CD4-positive, CD25-positive, alpha-beta regulatory T cell (primary cell): ENCODE results near the gene HUS1B. TPM values are rescaled to one million over a fixed set of nuclear protein-coding genes. Genes with fewer than 3 reads are reported as not detected.
"Not testable (repeated sequence)": the region's sequence is repeated elsewhere in the genome, so short reads cannot be mapped to it uniquely, and the experiment has no call there.

Experiments used
- ATAC-seq, 2 donors: fragments of 150-1000 bp; cut with Tn5 transposase; one replicate each; pipeline ENCODE4 v1.10.0; 2021; ENCODE audit warnings: low read depth in 2 of 2, moderate number of reproducible peaks in 2 of 2, moderate library complexity in 1 of 2
- DNase-seq, 3 donors: peaks; one replicate each; pipeline versions ENCODE4 v3.0.0 to v3.0.0-alpha.2; 2012 to 2022; ENCODE audit warnings: mixed read lengths in 1 of 3
- H3K27ac ChIP-seq: one replicate; pipeline ENCODE4 v1.7.0; 2013; ENCODE audit warnings: mild to moderate bottlenecking, low read length; ENCODE audit not compliant: insufficient read depth, poor library complexity, severe bottlenecking
- H3K27me3 ChIP-seq: one replicate; pipeline ENCODE4 v1.7.0; 2013; ENCODE audit warnings: low read length; ENCODE audit not compliant: control insufficient read depth, insufficient read depth
- H3K36me3 ChIP-seq: one replicate; pipeline ENCODE4 v1.7.0; 2013; ENCODE audit warnings: mild to moderate bottlenecking, low read length, moderate library complexity; ENCODE audit not compliant: control insufficient read depth, insufficient read depth
- H3K4me1 ChIP-seq: 2 replicates; pipeline ENCODE4 v1.7.0; 2013; ENCODE audit warnings: mild to moderate bottlenecking, low read length; ENCODE audit not compliant: insufficient read depth, control insufficient read depth, poor library complexity, severe bottlenecking
- H3K4me3 ChIP-seq: one replicate; pipeline ENCODE4 v1.7.0; 2013; ENCODE audit warnings: low read depth, mild to moderate bottlenecking, low read length, moderate library complexity
- H3K9me3 ChIP-seq, 2 experiments: 1 replicate in 1 of 2; 2 replicates in 1 of 2; pipeline ENCODE4 v1.7.0; 2013; ENCODE audit warnings: low read length in 2 of 2, mild to moderate bottlenecking in 1 of 2, moderate library complexity in 1 of 2; ENCODE audit not compliant: control insufficient read depth in 2 of 2
- H3K27ac Mint-ChIP-seq, 3 donors: one replicate each; pipeline ENCODE4 v1.8.0; 2020 to 2022; ENCODE audit warnings: mild to moderate bottlenecking in 3 of 3, mixed read lengths in 3 of 3, moderate library complexity in 2 of 3
- H3K27me3 Mint-ChIP-seq: one replicate; pipeline ENCODE4 v1.8.0; 2022; ENCODE audit warnings: mild to moderate bottlenecking, mixed read lengths
- H3K36me3 Mint-ChIP-seq: one replicate; pipeline ENCODE4 v1.8.0; 2020; ENCODE audit warnings: mixed read lengths
- H3K4me1 Mint-ChIP-seq, 4 donors: one replicate each; pipeline ENCODE4 v1.8.0; 2020 to 2022; ENCODE audit warnings: mixed read lengths in 4 of 4, mild to moderate bottlenecking in 1 of 4
- H3K4me3 Mint-ChIP-seq, 4 donors: one replicate each; pipeline ENCODE4 v1.8.0; 2020 to 2022; ENCODE audit warnings: mild to moderate bottlenecking in 4 of 4, mixed read lengths in 4 of 4, moderate library complexity in 3 of 4
- H3K9me3 Mint-ChIP-seq, 7 donors: one replicate each; pipeline ENCODE4 v1.8.0; 2020 to 2022; ENCODE audit warnings: mixed read lengths in 7 of 7, mild to moderate bottlenecking in 3 of 7, moderate library complexity in 2 of 7
- polyA plus RNA-seq, 4 donors: library from polyadenylated mRNA; unstranded; fragments of 300-500 nt; fragmentation: Illumina TruSeq; gene quantifications; one replicate each; pipeline ENCODE4 v1.2.3, GENCODE V29; 2021
- total RNA-seq: library from RNA; stranded (reverse); gene quantifications from one replicate; pipeline ENCODE4 v1.2.3, GENCODE V29; 2022

The HUS1B gene
- total and polyA plus RNA-seq, 5 donors from 2014 or later: 0.83 to 4.8 (median 2.2) TPM

GRCh38 chr6:677919-678318 lies 21.0 kb upstream of the HUS1B start:
- Mint-ChIP-seq H3K27ac (no peak overlapping the region), H3K9me3 (no peaks in the 10 kb centered on the region), H3K36me3 (peaks cover 12% of the 10 kb centered on the region), H3K4me3 (no peak overlapping the region), H3K27me3 (no peaks in the 10 kb centered on the region), H3K4me1 (peaks cover 22 to 49% (median 40%) of the 10 kb centered on the region in 4 donors)
- H3K27ac ChIP-seq: no peak overlapping the region
- H3K9me3 ChIP-seq: no peaks in the 10 kb centered on the region
- H3K4me3 ChIP-seq: no peak overlapping the region
- DNase-seq (no peak), ATAC-seq (no peak)
- peaks cover 8% of the 10 kb centered on the region for H3K4me1 ChIP-seq
- no peaks in the 10 kb centered on the region for H3K27me3 ChIP-seq
- peaks cover 3% of the 10 kb centered on the region for H3K36me3 ChIP-seq

GRCh38 chr6:674956-675355 lies 18.1 kb upstream of the HUS1B start:
- Mint-ChIP-seq H3K4me3 (peak overlapping the region in 1 of 4 donors; percentile 32), H3K9me3 (peaks cover 0 to 4% (median 0%) of the 10 kb centered on the region in 7 donors), H3K4me1 (peaks cover 21 to 34% (median 28%) of the 10 kb centered on the region in 4 donors), H3K27ac (no peak overlapping the region), H3K27me3 (no peaks in the 10 kb centered on the region), H3K36me3 (peaks cover 20% of the 10 kb centered on the region)
- no peak for DNase-seq
- ATAC-seq: no peak
- Histone ChIP-seq H3K4me3 (no peak overlapping the region), H3K36me3 (peaks cover 3% of the 10 kb centered on the region), H3K9me3 (no peaks in the 10 kb centered on the region), H3K27me3 (no peaks in the 10 kb centered on the region), H3K27ac (no peak overlapping the region), H3K4me1 (no peaks in the 10 kb centered on the region)

- Mint-ChIP-seq H3K4me3 (peak overlapping the region in 1 of 4 donors; percentile 69), H3K9me3 (peaks cover 0 to 4% (median 0%) of the 10 kb centered on the region in 7 donors), H3K27me3 (no peaks in the 10 kb centered on the region), H3K4me1 (peaks cover 19 to 31% (median 25%) of the 10 kb centered on the region in 4 donors), H3K27ac (peak overlapping the region in 1 of 3 donors; percentile 45), H3K36me3 (peaks cover 20% of the 10 kb centered on the region)
- peaks cover 8% of the 10 kb centered on the region for H3K36me3 ChIP-seq
- no peak overlapping the region for H3K4me3 ChIP-seq
- H3K9me3 ChIP-seq: no peaks in the 10 kb centered on the region
- H3K4me1 ChIP-seq: no peaks in the 10 kb centered on the region
- H3K27me3 ChIP-seq: no peaks in the 10 kb centered on the region
- no peak overlapping the region for H3K27ac ChIP-seq
- ATAC-seq: no peak
- no peak for DNase-seq
Measured at GRCh38 chr6:674406-674805, 17.5 kb upstream of the HUS1B start.

GRCh38 chr6:667253-667927 lies 10.5 kb upstream of the HUS1B start:
- peaks cover 19% of the 10 kb centered on the region for H3K36me3 ChIP-seq
- H3K4me3 Mint-ChIP-seq: no peak overlapping the region

GRCh38 chr6:665403-666267 lies 8.7 kb upstream of the HUS1B start:
- no peak overlapping the region for H3K27ac Mint-ChIP-seq
- H3K4me1 Mint-ChIP-seq: peaks cover 35 to 61% (median 49%) of the 10 kb centered on the region in 4 donors
- H3K27ac ChIP-seq: no peak overlapping the region
- H3K27me3 Mint-ChIP-seq: no peaks in the 10 kb centered on the region
- no peaks in the 10 kb centered on the region for H3K9me3 ChIP-seq
- H3K36me3 ChIP-seq: peaks cover 19% of the 10 kb centered on the region
- peaks cover 13% of the 10 kb centered on the region for H3K36me3 Mint-ChIP-seq
- H3K4me3 ChIP-seq: no peak overlapping the region
- H3K4me1 ChIP-seq: peaks cover 11% of the 10 kb centered on the region
- H3K9me3 Mint-ChIP-seq: peaks cover 0 to 10% (median 4%) of the 10 kb centered on the region in 7 donors
- no peak for ATAC-seq
- DNase-seq: peak in 1 of 3 donors; percentile 15
- H3K4me3 Mint-ChIP-seq: no peak overlapping the region
- no peaks in the 10 kb centered on the region for H3K27me3 ChIP-seq

More at GRCh38 chr6:667253-667927, 10.5 kb upstream of the HUS1B start:
- H3K4me3 ChIP-seq: no peak overlapping the region
- H3K27me3 ChIP-seq: no peaks in the 10 kb centered on the region
- Mint-ChIP-seq H3K36me3 (peaks cover 20% of the 10 kb centered on the region), H3K9me3 (peaks cover 0 to 10% (median 4%) of the 10 kb centered on the region in 7 donors), H3K27me3 (no peaks in the 10 kb centered on the region), H3K27ac (no peak overlapping the region), H3K4me1 (peaks cover 30 to 46% (median 38%) of the 10 kb centered on the region in 4 donors)
- no peak overlapping the region for H3K27ac ChIP-seq
- no peaks in the 10 kb centered on the region for H3K4me1 ChIP-seq
- H3K9me3 ChIP-seq: no peaks in the 10 kb centered on the region
- ATAC-seq (no peak), DNase-seq (no peak)

GRCh38 chr6:663788-664187 lies 6.9 kb upstream of the HUS1B start:
- peaks cover 17% of the 10 kb centered on the region for H3K4me1 ChIP-seq
- Mint-ChIP-seq H3K4me3 (peak overlapping the region in 1 of 4 donors; percentile 48), H3K36me3 (peaks cover 13% of the 10 kb centered on the region), H3K4me1 (peaks cover 46 to 72% (median 60%) of the 10 kb centered on the region in 4 donors)
- not testable (repeated sequence) for H3K9me3 ChIP-seq, H3K27me3 Mint-ChIP-seq, H3K27me3 ChIP-seq, H3K27ac Mint-ChIP-seq, H3K9me3 Mint-ChIP-seq, ATAC-seq, H3K36me3 ChIP-seq, H3K27ac ChIP-seq, H3K4me3 ChIP-seq
- DNase-seq: peak in 1 of 3 donors; percentile 16

- H3K27me3 ChIP-seq: no peaks in the 10 kb centered on the region
- peaks cover 51 to 70% (median 66%) of the 10 kb centered on the region in 4 donors for H3K4me1 Mint-ChIP-seq
- peaks cover 6% of the 10 kb centered on the region for H3K36me3 ChIP-seq
- H3K27ac ChIP-seq: no peak overlapping the region
- peaks cover 24% of the 10 kb centered on the region for H3K36me3 Mint-ChIP-seq
- H3K27ac Mint-ChIP-seq: peak overlapping the region in 2 of 3 donors; percentile 80 to 82
- DNase-seq (peak in 1 of 3 donors; percentile 27), ATAC-seq (no peak)
- peak overlapping the region in 3 of 4 donors; percentile 23 to 52 (median 48) for H3K4me3 Mint-ChIP-seq
- no peaks in the 10 kb centered on the region for H3K27me3 Mint-ChIP-seq
- peaks cover 17% of the 10 kb centered on the region for H3K4me1 ChIP-seq
- peaks cover 0 to 3% (median 1%) of the 10 kb centered on the region in 7 donors for H3K9me3 Mint-ChIP-seq
- no peak overlapping the region for H3K4me3 ChIP-seq
- no peaks in the 10 kb centered on the region for H3K9me3 ChIP-seq
Measured at GRCh38 chr6:659716-660581, 3.0 kb upstream of the HUS1B start.
